PFSK-1 (cell line): ENCODE results near the gene TECR.

Experiments used
- FOXP2 ChIP-seq: optimal IDR thresholded peaks from 2 replicates; pipeline ENCODE3; 2011; ENCODE audit warnings: borderline replicate concordance, control low read depth, inconsistent platforms; ENCODE audit not compliant: insufficient read depth; ENCODE audit errors: extremely low read length, extremely low read depth
- POLR2AphosphoS5 ChIP-seq: IDR thresholded peaks from 2 replicates; pipeline ENCODE4 v1.6.1; 2012; ENCODE audit warnings: low read depth, mild to moderate bottlenecking, control low read depth, low read length, moderate library complexity
- REST ChIP-seq, 2 experiments: IDR thresholded peaks; 2 replicates each; pipeline versions ENCODE4 v1.6.1 to v1.8.0; 2011 to 2012; ENCODE audit warnings: low read depth in 2 of 2, low read length in 2 of 2, control low read depth in 1 of 2, inconsistent platforms in 1 of 2, mild to moderate bottlenecking in 1 of 2, moderate library complexity in 1 of 2; ENCODE audit not compliant: insufficient read depth in 1 of 2
- SIN3A ChIP-seq: IDR thresholded peaks from 2 replicates; pipeline ENCODE4 v1.6.1; 2012; ENCODE audit warnings: mild to moderate bottlenecking, low read length, moderate library complexity, borderline replicate concordance; ENCODE audit not compliant: insufficient read depth
- TAF1 ChIP-seq: IDR thresholded peaks from 2 replicates; pipeline ENCODE4 v1.6.1; 2012; ENCODE audit warnings: low read length, control low read depth, borderline replicate concordance; ENCODE audit not compliant: insufficient read depth

Gene TECR

GRCh38 chr19:14516746-14517438 lies 12.5 kb upstream of the TECR start:
- TF ChIP-seq SIN3A (no peak), POLR2AphosphoS5 (no peak)

- no peak for TF ChIP-seq POLR2AphosphoS5
- no peak for TF ChIP-seq REST (IDR thresholded peaks at IDR 0.05; ENCODE audit: insufficient read depth in 1 of 2, low read depth in 2 of 2, low read length in 2 of 2)
- no peak for TF ChIP-seq TAF1
These were observed 12.0 kb upstream of the TECR start for GRCh38 chr19:14517446-14517839.

- TF ChIP-seq REST (IDR thresholded peaks at IDR 0.05; ENCODE audit: insufficient read depth in 1 of 2, low read depth in 2 of 2, low read length in 2 of 2): no peak; a peak in 1 of 4 replicates
- TF ChIP-seq TAF1: peak; percentile 59; the same call in 1 of the 2 replicates
- peak; percentile 90; the same call in 1 of the 2 replicates for TF ChIP-seq SIN3A
- TF ChIP-seq POLR2AphosphoS5: peak; percentile 95
- TF ChIP-seq FOXP2: no peak
These were observed 11.4 kb upstream of the TECR start, which contains the start of gene DNAJB1 for GRCh38 chr19:14517840-14518505. Gene DNAJB1, minus strand, starts transcription at chr19:14518397. Its CDS starts 48 bp downstream, at chr19:14518349.

GRCh38 chr19:14519245-14519859 lies 10.0 kb upstream of the TECR start:
- TF ChIP-seq REST (IDR thresholded peaks at IDR 0.05; ENCODE audit: insufficient read depth in 1 of 2, low read depth in 2 of 2, low read length in 2 of 2) (no peak), TAF1 (no peak), SIN3A (no peak), POLR2AphosphoS5 (no peak), FOXP2 (no peak)

- no peak for TF ChIP-seq REST (IDR thresholded peaks at IDR 0.05; ENCODE audit: insufficient read depth in 1 of 2, low read depth in 2 of 2, low read length in 2 of 2)
- TF ChIP-seq SIN3A: no peak
- no peak for TF ChIP-seq FOXP2
These were observed 9.5 kb upstream of the TECR start for GRCh38 chr19:14519860-14520407.
